A673 (cell line): ENCODE measurements around the gene NRXN3.

Source experiments
- CTCF ChIP-seq: fragments of 300-800, 200-600 bp; sonication (generic); conservative IDR thresholded peaks from 2 replicates; pipeline ENCODE4 v1.5.1; 2017; ENCODE audit warnings: low read depth, mild to moderate bottlenecking, antibody characterized with exemption, low read length, moderate library complexity, mixed read lengths
- EZH2 ChIP-seq: fragments of 200-600 bp; sonication (generic); IDR thresholded peaks from 2 replicates; pipeline ENCODE4 v1.6.1; 2017; ENCODE audit warnings: borderline replicate concordance, low read depth, mild to moderate bottlenecking, mixed read lengths, antibody characterized with exemption, low read length; ENCODE audit not compliant: poor library complexity, severe bottlenecking

DNA sequence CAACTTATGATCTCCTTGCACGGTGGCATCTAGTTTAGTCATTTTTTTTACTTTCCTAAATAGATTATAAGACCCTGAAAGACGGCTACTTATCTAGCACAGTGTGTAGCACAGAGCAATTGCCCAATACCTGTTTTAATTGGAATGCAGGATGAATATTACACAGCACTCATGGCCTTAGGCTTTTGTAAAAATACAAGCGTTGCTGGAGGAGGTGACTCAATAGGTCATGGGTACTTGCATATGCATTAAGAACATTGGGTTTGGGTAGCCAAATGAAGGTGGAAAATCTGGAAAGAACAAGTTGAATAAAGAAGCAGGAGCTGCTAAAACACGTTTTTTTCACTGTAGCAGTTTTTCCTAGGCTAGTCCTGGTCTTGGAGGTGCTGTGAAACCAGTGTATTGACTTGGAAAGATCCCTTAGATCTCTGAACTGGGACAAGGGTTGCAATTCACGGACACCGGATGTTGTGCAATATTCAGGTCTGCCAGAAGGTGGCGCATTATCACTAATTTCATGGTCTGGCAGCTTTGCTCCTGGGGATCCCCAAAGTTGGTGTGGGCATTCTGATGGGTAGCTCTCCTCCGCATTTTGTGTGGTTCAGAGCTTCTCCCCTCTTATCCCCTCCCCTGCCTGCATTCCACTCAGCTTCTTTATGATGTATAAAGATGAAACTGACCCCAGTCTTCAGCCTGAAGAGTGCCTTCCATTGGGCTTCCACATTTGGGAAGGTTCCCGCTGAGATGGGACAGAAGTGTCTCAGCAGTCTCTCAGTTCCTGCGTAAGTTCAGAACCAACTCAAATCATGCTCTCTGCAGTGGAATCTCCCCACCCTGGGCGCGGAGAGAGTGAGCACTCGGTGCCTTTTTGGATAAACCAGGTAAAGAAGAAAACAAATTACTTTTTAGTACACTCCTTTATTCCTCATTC is 278.3 kb downstream of the NRXN3 start:
- TF ChIP-seq CTCF (peak; percentile 83), EZH2 (no peak)
